SK-N-MC (cell line): ENCODE data around the gene CCDC15.

Source experiments
- EZH2 ChIP-seq: fragments of 200-600 bp; sonication (generic); IDR thresholded peaks from one replicate; pipeline ENCODE4 v1.6.1; 2017; ENCODE audit warnings: antibody characterized with exemption
- FOXP2 ChIP-seq: optimal IDR thresholded peaks from 2 replicates; pipeline ENCODE3; 2011; ENCODE audit warnings: mild to moderate bottlenecking, moderate library complexity; ENCODE audit not compliant: insufficient read depth; ENCODE audit errors: extremely low read length, control extremely low read depth
- POLR2AphosphoS5 ChIP-seq: IDR thresholded peaks from 2 replicates; pipeline ENCODE4 v1.6.1; 2012; ENCODE audit warnings: mild to moderate bottlenecking, low read depth, low read length, borderline replicate concordance

DNA sequence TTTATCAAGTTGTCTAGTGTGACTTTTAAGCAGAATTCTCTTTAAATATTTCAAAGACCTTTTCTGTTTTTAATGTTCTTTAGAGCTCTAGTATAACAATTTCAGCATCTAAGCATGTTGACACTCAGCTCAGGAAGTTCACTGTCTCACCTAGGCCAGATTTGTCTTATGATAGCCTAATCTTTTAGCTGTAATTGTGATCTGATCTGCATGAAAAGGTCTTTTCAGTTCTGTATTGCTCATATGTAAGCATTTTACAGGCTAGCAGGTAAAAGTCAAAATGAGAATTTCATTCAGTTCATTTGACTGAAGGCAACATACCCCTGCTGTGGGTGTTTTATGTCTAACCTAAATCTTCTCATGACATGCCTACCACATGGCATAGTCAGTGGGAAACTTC lies 62.4 kb downstream of the CCDC15 start:
- TF ChIP-seq POLR2AphosphoS5 (no peak), EZH2 (no peak), FOXP2 (no peak)
